HepG2 (cell line): ENCODE data around the gene ACOT8. TPM values are rescaled to one million over a fixed set of nuclear protein-coding genes. Genes with fewer than 3 reads are reported as not detected.
A peak's percentile ranks its signal among the peaks of the same experiment; 100 is the strongest.

Experiments
- ATF1 ChIP-seq: IDR thresholded peaks from 2 replicates; pipeline ENCODE4 v1.6.1; 2016; ENCODE audit warnings: mild to moderate bottlenecking, control low read depth
- CAMTA2 ChIP-seq: sonication (generic); formaldehyde crosslinking; IDR thresholded peaks from 2 replicates; pipeline ENCODE4 v1.4.0; 2020; ENCODE audit warnings: mild to moderate bottlenecking, missing genetic modification reagents, borderline replicate concordance
- DR1 ChIP-seq: sonication (generic); formaldehyde crosslinking; IDR thresholded peaks from 2 replicates; pipeline ENCODE4 v1.8.0; 2021; ENCODE audit warnings: mild to moderate bottlenecking, missing genetic modification reagents, inconsistent platforms
- FOXK1 ChIP-seq: sonication (generic); formaldehyde crosslinking; IDR thresholded peaks from 2 replicates; pipeline ENCODE4 v1.4.0; 2020; ENCODE audit warnings: low read depth, missing genetic modification reagents, borderline replicate concordance
- HNRNPLL ChIP-seq: fragments of 200-400 bp; formaldehyde crosslinking; IDR thresholded peaks from 2 replicates; pipeline ENCODE4 v1.6.1; 2017; ENCODE audit warnings: mild to moderate bottlenecking, low read depth, low read length; ENCODE audit not compliant: poor library complexity, severe bottlenecking
- NFKB2 ChIP-seq: sonication (generic); formaldehyde crosslinking; IDR thresholded peaks from 2 replicates; pipeline ENCODE4 v1.4.0; 2020; ENCODE audit warnings: missing genetic modification reagents, borderline replicate concordance
- RBM22 ChIP-seq: fragments of 200-400 bp; formaldehyde crosslinking; optimal IDR thresholded peaks from 2 replicates; pipeline ENCODE3; 2017; ENCODE audit warnings: mild to moderate bottlenecking, low read length, moderate library complexity
- SALL1 ChIP-seq: sonication (generic); formaldehyde crosslinking; IDR thresholded peaks from 2 replicates; pipeline ENCODE4 v1.8.0; 2022; ENCODE audit warnings: mild to moderate bottlenecking, missing genetic modification reagents
- ZNF253 ChIP-seq: sonication (generic); formaldehyde crosslinking; IDR thresholded peaks from 2 replicates; pipeline ENCODE4 v1.8.0; 2022; ENCODE audit warnings: mild to moderate bottlenecking, missing genetic modification reagents, borderline replicate concordance
- ZNF3 ChIP-seq: IDR thresholded peaks from 2 replicates; pipeline ENCODE4 v1.7.0; 2017; ENCODE audit warnings: inconsistent platforms
- ZNF335 ChIP-seq: sonication (generic); formaldehyde crosslinking; IDR thresholded peaks from 2 replicates; pipeline ENCODE4 v1.4.0; 2020; ENCODE audit warnings: missing genetic modification reagents
- ZNF337 ChIP-seq: sonication (generic); formaldehyde crosslinking; IDR thresholded peaks from 2 replicates; pipeline ENCODE4 v1.5.1; 2020; ENCODE audit warnings: missing genetic modification reagents, low read depth, mild to moderate bottlenecking, borderline replicate concordance
- ZNF543 ChIP-seq: sonication (generic); formaldehyde crosslinking; IDR thresholded peaks from 2 replicates; pipeline ENCODE4 v1.4.0; 2020; ENCODE audit warnings: mild to moderate bottlenecking, missing genetic modification reagents
- ZZZ3 ChIP-seq: sonication (generic); formaldehyde crosslinking; IDR thresholded peaks from 2 replicates; pipeline ENCODE4 v1.4.0; 2020; ENCODE audit warnings: missing genetic modification reagents, mild to moderate bottlenecking, borderline replicate concordance
- polyA plus RNA-seq, 8 experiments: library from polyadenylated mRNA; depleted of rRNA in 3 of 8; stranded (reverse) in 7 of 8; unstranded in 1 of 8; fragments of >200 nt; fragmentation: Illumina TruSeq in 4 of 8; extraction: Trizol in 4 of 8; gene quantifications; 2 replicates each; pipeline versions ENCODE4 v1.2.1 to v1.2.3, GENCODE V29; 2011 to 2016; ENCODE audit warnings: low read depth in 4 of 8, missing spikeins in 1 of 8, mixed read lengths in 1 of 8; ENCODE audit not compliant: insufficient read depth in 1 of 8
- total RNA-seq, 5 experiments: library from RNA; depleted of rRNA; stranded (reverse); fragments of >200 nt; fragmentation: Illumina TruSeq; extraction: Trizol; gene quantifications; 2 replicates each; pipeline ENCODE4 v1.2.3, GENCODE V29; 2016; ENCODE audit warnings: low read depth in 1 of 5
- TF ChIP-seq, protein P1 (sequence below): IDR thresholded peaks from 2 replicates; pipeline ENCODE4 v1.6.1; 2016; ENCODE audit warnings: low read depth
- TF ChIP-seq, protein P2 (sequence below): sonication (generic); formaldehyde crosslinking; IDR thresholded peaks from 2 replicates; pipeline ENCODE4 v1.4.0; 2020; ENCODE audit warnings: missing genetic modification reagents, borderline replicate concordance
- TF ChIP-seq, protein P3 (sequence below): IDR thresholded peaks from 2 replicates; pipeline ENCODE4 v1.6.1; 2018; ENCODE audit warnings: missing genetic modification reagents, mild to moderate bottlenecking, missing compliant biosample characterization
- TF ChIP-seq, protein P4 (sequence below): sonication (generic); formaldehyde crosslinking; IDR thresholded peaks from 2 replicates; pipeline ENCODE4 v1.8.1; 2023; ENCODE audit warnings: missing genetic modification reagents, inconsistent platforms, borderline replicate concordance
- TF ChIP-seq, protein P5 (sequence below): sonication (generic); formaldehyde crosslinking; IDR thresholded peaks from 2 replicates; pipeline ENCODE4 v1.4.0; 2020; ENCODE audit warnings: missing genetic modification reagents

Gene ACOT8
- total and polyA plus RNA-seq, 2 of the 13 experiments (the other 11 are each of a cell fraction or from before 2014, with no cell fraction given): 31.4 to 45.5 TPM

DNA sequence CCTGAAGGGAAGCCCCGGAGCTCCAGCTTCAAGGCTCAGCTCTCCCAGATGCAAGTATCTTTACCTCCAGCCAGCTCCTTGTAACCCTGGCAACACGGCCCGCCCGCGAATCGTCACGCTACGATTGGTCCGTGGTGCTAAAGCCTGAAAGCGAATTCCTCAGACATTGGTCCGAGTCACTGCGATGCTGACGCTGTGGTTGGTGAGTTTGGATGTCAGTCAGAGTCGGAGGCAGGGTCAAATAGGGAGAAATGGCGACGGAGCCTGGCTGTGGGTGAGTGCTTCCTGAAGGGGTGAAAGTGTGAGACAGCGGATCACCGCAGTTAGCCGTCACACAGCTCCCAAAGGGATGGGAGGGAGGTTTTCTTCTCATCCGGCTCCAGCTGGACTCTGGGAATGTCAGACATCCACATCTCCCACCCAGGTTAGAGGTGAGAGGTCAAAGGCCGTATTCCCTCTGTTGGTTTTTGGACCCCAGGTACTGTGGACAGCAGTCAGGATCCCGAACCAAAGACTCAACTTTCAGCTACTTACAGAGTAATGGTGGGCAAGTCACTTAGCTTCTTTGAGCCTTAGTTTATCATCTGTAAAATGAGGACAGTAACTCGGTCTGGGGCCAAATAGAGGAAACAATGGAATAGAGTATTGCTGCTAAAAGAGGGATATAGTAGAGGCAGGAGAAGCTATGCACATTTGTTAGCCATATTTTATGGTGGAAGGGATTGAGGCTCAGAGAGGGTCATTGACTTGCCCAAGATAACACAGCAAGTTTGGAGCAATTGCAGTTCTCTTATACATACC, 24.0 kb upstream of the ACOT8 start, which contains the start of gene ZSWIM1 (continued):
- TF ChIP-seq, protein P1, sequence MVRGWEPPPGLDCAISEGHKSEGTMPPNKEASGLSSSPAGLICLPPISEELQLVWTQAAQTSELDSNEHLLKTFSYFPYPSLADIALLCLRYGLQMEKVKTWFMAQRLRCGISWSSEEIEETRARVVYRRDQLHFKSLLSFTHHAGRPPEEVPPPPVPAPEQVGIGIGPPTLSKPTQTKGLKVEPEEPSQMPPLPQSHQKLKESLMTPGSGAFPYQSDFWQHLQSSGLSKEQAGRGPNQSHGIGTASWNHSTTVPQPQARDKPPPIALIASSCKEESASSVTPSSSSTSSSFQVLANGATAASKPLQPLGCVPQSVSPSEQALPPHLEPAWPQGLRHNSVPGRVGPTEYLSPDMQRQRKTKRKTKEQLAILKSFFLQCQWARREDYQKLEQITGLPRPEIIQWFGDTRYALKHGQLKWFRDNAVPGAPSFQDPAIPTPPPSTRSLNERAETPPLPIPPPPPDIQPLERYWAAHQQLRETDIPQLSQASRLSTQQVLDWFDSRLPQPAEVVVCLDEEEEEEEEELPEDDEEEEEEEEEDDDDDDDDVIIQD (CRISPR knock-in tag): peak; percentile 21; the same call in 1 of the 2 replicates
- TF ChIP-seq NFKB2 (peak; percentile 85; the same call in 1 of the 2 replicates), ATF1 (CRISPR knock-in tag) (peak; percentile 91), ZNF253 (CRISPR knock-in tag) (no peak), FOXK1 (CRISPR knock-in tag) (peak; percentile 73; the same call in 1 of the 2 replicates), ZNF543 (0 out of 2 replicates have a peak, but pooled peaks have one; percentile 40), SALL1 (CRISPR knock-in tag) (peak; percentile 88), RBM22 (peak; percentile 100), DR1 (CRISPR knock-in tag) (peak; percentile 79; the same call in 1 of the 2 replicates), ZZZ3 (peak; percentile 50; the same call in 1 of the 2 replicates), ZNF337 (no peak), ZNF335 (CRISPR knock-in tag) (peak; percentile 78), ZNF3 (CRISPR knock-in tag) (peak; percentile 52; the same call in 1 of the 2 replicates), CAMTA2 (CRISPR knock-in tag) (0 out of 2 replicates have a peak, but pooled peaks have one; percentile 60), HNRNPLL (no peak)
- TF ChIP-seq, protein P2, sequence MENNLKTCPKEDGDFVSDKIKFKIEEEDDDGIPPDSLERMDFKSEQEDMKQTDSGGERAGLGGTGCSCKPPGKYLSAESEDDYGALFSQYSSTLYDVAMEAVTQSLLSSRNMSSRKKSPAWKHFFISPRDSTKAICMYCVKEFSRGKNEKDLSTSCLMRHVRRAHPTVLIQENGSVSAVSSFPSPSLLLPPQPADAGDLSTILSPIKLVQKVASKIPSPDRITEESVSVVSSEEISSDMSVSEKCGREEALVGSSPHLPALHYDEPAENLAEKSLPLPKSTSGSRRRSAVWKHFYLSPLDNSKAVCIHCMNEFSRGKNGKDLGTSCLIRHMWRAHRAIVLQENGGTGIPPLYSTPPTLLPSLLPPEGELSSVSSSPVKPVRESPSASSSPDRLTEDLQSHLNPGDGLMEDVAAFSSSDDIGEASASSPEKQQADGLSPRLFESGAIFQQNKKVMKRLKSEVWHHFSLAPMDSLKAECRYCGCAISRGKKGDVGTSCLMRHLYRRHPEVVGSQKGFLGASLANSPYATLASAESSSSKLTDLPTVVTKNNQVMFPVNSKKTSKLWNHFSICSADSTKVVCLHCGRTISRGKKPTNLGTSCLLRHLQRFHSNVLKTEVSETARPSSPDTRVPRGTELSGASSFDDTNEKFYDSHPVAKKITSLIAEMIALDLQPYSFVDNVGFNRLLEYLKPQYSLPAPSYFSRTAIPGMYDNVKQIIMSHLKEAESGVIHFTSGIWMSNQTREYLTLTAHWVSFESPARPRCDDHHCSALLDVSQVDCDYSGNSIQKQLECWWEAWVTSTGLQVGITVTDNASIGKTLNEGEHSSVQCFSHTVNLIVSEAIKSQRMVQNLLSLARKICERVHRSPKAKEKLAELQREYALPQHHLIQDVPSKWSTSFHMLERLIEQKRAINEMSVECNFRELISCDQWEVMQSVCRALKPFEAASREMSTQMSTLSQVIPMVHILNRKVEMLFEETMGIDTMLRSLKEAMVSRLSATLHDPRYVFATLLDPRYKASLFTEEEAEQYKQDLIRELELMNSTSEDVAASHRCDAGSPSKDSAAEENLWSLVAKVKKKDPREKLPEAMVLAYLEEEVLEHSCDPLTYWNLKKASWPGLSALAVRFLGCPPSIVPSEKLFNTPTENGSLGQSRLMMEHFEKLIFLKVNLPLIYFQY (CRISPR knock-in tag): peak; percentile 77
- TF ChIP-seq, protein P3, sequence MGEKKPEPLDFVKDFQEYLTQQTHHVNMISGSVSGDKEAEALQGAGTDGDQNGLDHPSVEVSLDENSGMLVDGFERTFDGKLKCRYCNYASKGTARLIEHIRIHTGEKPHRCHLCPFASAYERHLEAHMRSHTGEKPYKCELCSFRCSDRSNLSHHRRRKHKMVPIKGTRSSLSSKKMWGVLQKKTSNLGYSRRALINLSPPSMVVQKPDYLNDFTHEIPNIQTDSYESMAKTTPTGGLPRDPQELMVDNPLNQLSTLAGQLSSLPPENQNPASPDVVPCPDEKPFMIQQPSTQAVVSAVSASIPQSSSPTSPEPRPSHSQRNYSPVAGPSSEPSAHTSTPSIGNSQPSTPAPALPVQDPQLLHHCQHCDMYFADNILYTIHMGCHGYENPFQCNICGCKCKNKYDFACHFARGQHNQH: peak; percentile 87
- TF ChIP-seq, protein P4, sequence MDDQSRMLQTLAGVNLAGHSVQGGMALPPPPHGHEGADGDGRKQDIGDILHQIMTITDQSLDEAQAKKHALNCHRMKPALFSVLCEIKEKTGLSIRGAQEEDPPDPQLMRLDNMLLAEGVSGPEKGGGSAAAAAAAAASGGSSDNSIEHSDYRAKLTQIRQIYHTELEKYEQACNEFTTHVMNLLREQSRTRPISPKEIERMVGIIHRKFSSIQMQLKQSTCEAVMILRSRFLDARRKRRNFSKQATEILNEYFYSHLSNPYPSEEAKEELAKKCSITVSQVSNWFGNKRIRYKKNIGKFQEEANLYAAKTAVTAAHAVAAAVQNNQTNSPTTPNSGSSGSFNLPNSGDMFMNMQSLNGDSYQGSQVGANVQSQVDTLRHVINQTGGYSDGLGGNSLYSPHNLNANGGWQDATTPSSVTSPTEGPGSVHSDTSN (CRISPR knock-in tag): peak; percentile 91; the same call in 1 of the 2 replicates
- TF ChIP-seq, protein P5, sequence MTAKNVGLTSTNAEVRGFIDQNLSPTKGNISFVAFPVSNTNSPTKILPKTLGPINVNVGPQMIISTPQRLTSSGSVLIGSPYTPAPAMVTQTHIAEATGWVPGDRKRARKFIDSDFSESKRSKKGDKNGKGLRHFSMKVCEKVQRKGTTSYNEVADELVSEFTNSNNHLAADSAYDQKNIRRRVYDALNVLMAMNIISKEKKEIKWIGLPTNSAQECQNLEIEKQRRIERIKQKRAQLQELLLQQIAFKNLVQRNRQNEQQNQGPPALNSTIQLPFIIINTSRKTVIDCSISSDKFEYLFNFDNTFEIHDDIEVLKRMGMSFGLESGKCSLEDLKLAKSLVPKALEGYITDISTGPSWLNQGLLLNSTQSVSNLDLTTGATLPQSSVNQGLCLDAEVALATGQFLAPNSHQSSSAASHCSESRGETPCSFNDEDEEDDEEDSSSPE (CRISPR knock-in tag): peak; percentile 75; the same call in 1 of the 2 replicates
